HCT116 (cell line): ENCODE results near the gene ARMC2. TPM values are rescaled to one million over a fixed set of nuclear protein-coding genes. Genes with fewer than 3 reads are reported as not detected.

Experiments used
- ATAC-seq: fragments of 200-7000 bp; cut with Tn5 transposase; 2 replicates; pipeline ENCODE4 v1.9.1; 2020; ENCODE audit warnings: mild to moderate bottlenecking, moderate library complexity
- BruUV-seq: library from RNA; stranded (reverse); fragments of 400-500 nt; replicated peaks from 2 replicates; lab custom pipeline; 2021; lab: Mats Ljungman, UMichigan
- CTCF ChIA-PET: fragments of 300-600 bp; sonication (Branson Sonifier 250); formaldehyde crosslinking; loops from one replicate; lab custom pipeline; 2021; ENCODE audit warnings: antibody characterized with exemption; lab: Charles Lee
- POLR2A ChIA-PET: fragments of 300-600, 350-600 bp; sonication (Branson Sonifier 250); formaldehyde crosslinking; loops from one replicate; lab custom pipeline; 2021; ENCODE audit warnings: antibody characterized with exemption; lab: Charles Lee
- RAD21 ChIA-PET, 2 experiments: fragments of 300-600 bp; sonication (Branson Sonifier 250); formaldehyde crosslinking; loops; one replicate each; lab custom pipeline; 2023; ENCODE audit warnings: low total read pairs in 2 of 2; ENCODE audit not compliant: uncharacterized antibody in 2 of 2, unreplicated experiment in 2 of 2, low non-redundant PET in 1 of 2; lab: Charles Lee
- DNase-seq: peaks from one replicate; pipeline ENCODE4 v3.0.0-alpha.2; 2010; ENCODE audit warnings: low read depth, low spot score
- H2AFZ ChIP-seq: fragments of 200-600 bp; shearing (Covaris generic), sonication (generic); 2 replicates; pipeline ENCODE4 v1.6.1; 2017; ENCODE audit warnings: low read depth, mixed run types, mixed read lengths, antibody characterized with exemption, low read length; ENCODE audit not compliant: poor library complexity, severe bottlenecking
- H3K27ac ChIP-seq: 2 replicates; pipeline ENCODE4 v1.5.1; 2012; ENCODE audit warnings: low read depth, low read length
- H3K27me3 ChIP-seq: fragments of 200-600 bp; sonication (generic); 2 replicates; pipeline ENCODE4 v1.6.1; 2016; ENCODE audit warnings: mixed run types, low read length, mixed read lengths; ENCODE audit not compliant: insufficient read depth
- H3K36me3 ChIP-seq, 2 experiments: fragments of 200-500 bp in 1 of 2; fragments of 200-600 bp in 1 of 2; sonication (Bioruptor generic) in 1 of 2; sonication (generic) in 1 of 2; 2 replicates each; pipeline versions ENCODE4 v1.5.1 to v1.6.1; 2014 to 2016; ENCODE audit warnings: low read length in 2 of 2, inconsistent platforms in 1 of 2, mixed read lengths in 1 of 2, mixed run types in 1 of 2; ENCODE audit not compliant: insufficient read depth in 2 of 2, control insufficient read depth in 1 of 2
- H3K4me1 ChIP-seq, 2 experiments: fragments of 200-600 bp in 1 of 2; sonication (generic) in 1 of 2; 2 replicates each; pipeline versions ENCODE4 v1.5.1 to v1.6.1; 2012 to 2017; ENCODE audit warnings: low read length in 2 of 2, inconsistent platforms in 1 of 2, mild to moderate bottlenecking in 1 of 2, mixed read lengths in 1 of 2, mixed run types in 1 of 2, moderate library complexity in 1 of 2; ENCODE audit not compliant: insufficient read depth in 2 of 2, control insufficient read depth in 1 of 2
- H3K4me2 ChIP-seq: fragments of 200-600 bp; sonication (generic); 2 replicates; pipeline ENCODE4 v1.6.1; 2017; ENCODE audit warnings: mixed run types, low read length, mixed read lengths
- H3K4me3 ChIP-seq, 2 experiments: fragments of 200-600 bp in 1 of 2; sonication (generic) in 1 of 2; replicated peaks in 1 of 2; 2 replicates each; pipeline ENCODE4 v1.5.1; 2011 to 2016; ENCODE audit warnings: low read length in 2 of 2, control low read depth in 1 of 2, low read depth in 1 of 2, mild to moderate bottlenecking in 1 of 2, mixed read lengths in 1 of 2, mixed run types in 1 of 2
- H3K79me2 ChIP-seq: fragments of 200-600 bp; sonication (generic); 2 replicates; pipeline ENCODE4 v1.6.1; 2017; ENCODE audit warnings: mild to moderate bottlenecking, mixed run types, low read length, moderate library complexity, mixed read lengths; ENCODE audit not compliant: insufficient read depth
- H3K9ac ChIP-seq: fragments of 200-600 bp; sonication (generic); 2 replicates; pipeline ENCODE4 v1.6.1; 2016; ENCODE audit warnings: low read length, mixed read lengths
- H3K9me2 ChIP-seq: fragments of 200-600 bp; sonication (generic), shearing (Covaris generic); 2 replicates; pipeline ENCODE4 v1.6.1; 2017; ENCODE audit warnings: mixed run types, mild to moderate bottlenecking, moderate library complexity; ENCODE audit not compliant: insufficient read depth
- H3K9me3 ChIP-seq, 2 experiments: fragments of 200-500 bp in 1 of 2; fragments of 200-600 bp in 1 of 2; sonication (Bioruptor generic) in 1 of 2; sonication (generic) in 1 of 2; 2 replicates each; pipeline ENCODE4 v1.6.1; 2014 to 2017; ENCODE audit warnings: low read length in 2 of 2, mixed read lengths in 2 of 2, inconsistent platforms in 1 of 2, low read depth in 1 of 2, mild to moderate bottlenecking in 1 of 2, mixed run types in 1 of 2, moderate library complexity in 1 of 2; ENCODE audit not compliant: control insufficient read depth in 1 of 2, insufficient read depth in 1 of 2
- H4K20me1 ChIP-seq: fragments of 200-600 bp; sonication (generic), shearing (Covaris generic); 2 replicates; pipeline ENCODE4 v1.6.1; 2017; ENCODE audit warnings: mixed run types, mild to moderate bottlenecking, moderate library complexity; ENCODE audit not compliant: insufficient read depth
- CEBPB ChIP-seq: IDR thresholded peaks from 2 replicates; pipeline ENCODE4 v1.6.1; 2012; ENCODE audit warnings: low read depth
- CTCF ChIP-seq, 3 experiments: fragments of 200-600 bp in 1 of 3; sonication (generic) in 1 of 3; IDR thresholded peaks in 2 of 3; conservative IDR thresholded peaks in 1 of 3; 2 replicates each; pipeline ENCODE4 v1.5.1; 2012 to 2017; ENCODE audit warnings: low read depth in 2 of 3, low read length in 2 of 3, antibody characterized with exemption in 1 of 3, borderline replicate concordance in 1 of 3, control low read depth in 1 of 3, mild to moderate bottlenecking in 1 of 3, mixed read lengths in 1 of 3, mixed run types in 1 of 3, moderate library complexity in 1 of 3; ENCODE audit not compliant: insufficient read depth in 1 of 3
- ELF1 ChIP-seq: IDR thresholded peaks from 2 replicates; pipeline ENCODE4 v1.6.1; 2012; ENCODE audit warnings: low read depth, borderline replicate concordance
- EZH2 ChIP-seq: fragments of 200-600 bp; sonication (generic); IDR thresholded peaks from 2 replicates; pipeline ENCODE4 v1.6.1; 2017; ENCODE audit warnings: antibody characterized with exemption, mixed run types
- EZH2phosphoT487 ChIP-seq: fragments of 200-600 bp; IDR thresholded peaks from 2 replicates; pipeline ENCODE4 v1.6.1; 2018; ENCODE audit warnings: antibody characterized with exemption, borderline replicate concordance
- FOSL1 ChIP-seq: IDR thresholded peaks from 2 replicates; pipeline ENCODE4 v1.6.1; 2012; ENCODE audit warnings: low read depth
- JUND ChIP-seq: IDR thresholded peaks from 2 replicates; pipeline ENCODE4 v1.6.1; 2012
- POLR2A ChIP-seq: IDR thresholded peaks from 2 replicates; pipeline ENCODE4 v1.7.0; 2011; ENCODE audit warnings: borderline replicate concordance; ENCODE audit not compliant: insufficient read depth, insufficient read length; ENCODE audit errors: extremely low read depth
- RAD21 ChIP-seq: IDR thresholded peaks from 2 replicates; pipeline ENCODE4 v1.6.1; 2012; ENCODE audit warnings: low read depth, mild to moderate bottlenecking
- SIN3A ChIP-seq: IDR thresholded peaks from 2 replicates; pipeline ENCODE4 v1.6.1; 2012; ENCODE audit warnings: low read depth
- SP1 ChIP-seq: IDR thresholded peaks from 2 replicates; pipeline ENCODE4 v1.6.1; 2012; ENCODE audit warnings: low read depth
- SRF ChIP-seq: IDR thresholded peaks from 2 replicates; pipeline ENCODE4 v1.6.1; 2012; ENCODE audit warnings: low read depth
- TCF7L2 ChIP-seq: IDR thresholded peaks from 2 replicates; pipeline ENCODE4 v1.7.0; 2011; ENCODE audit warnings: borderline replicate concordance, inconsistent platforms; ENCODE audit not compliant: insufficient read depth, insufficient read length; ENCODE audit errors: extremely low read depth
- ZFX ChIP-seq: fragments of 450-650 bp; IDR thresholded peaks from 2 replicates; pipeline ENCODE4 v1.6.1; 2017
- intact Hi-C: fragments of 100-400 bp; cut with micrococcal nuclease; formaldehyde crosslinking; loops from 2 replicates; pipeline ENCODE4 v1.10.0; 2022
- total RNA-seq: library from RNA; stranded (reverse); gene quantifications from one replicate; pipeline ENCODE4 v1.2.1, GENCODE V29; 2021; ENCODE audit not compliant: unreplicated experiment
- TF ChIP-seq, protein P1 (sequence below): IDR thresholded peaks from 2 replicates; pipeline ENCODE4 v1.6.1; 2012
- TF ChIP-seq, protein P2 (sequence below): IDR thresholded peaks from 2 replicates; pipeline ENCODE4 v1.6.1; 2012
- TF ChIP-seq, protein P3 (sequence below): IDR thresholded peaks from 2 replicates; pipeline ENCODE4 v1.6.1; 2012; ENCODE audit warnings: low read depth

ARMC2 gene
- total RNA-seq, 1 experiment from 2014 or later = 3.6 TPM

- TF ChIP-seq CEBPB = no peak
- no peak for TF ChIP-seq ELF1
- no peak for TF ChIP-seq FOSL1
- TF ChIP-seq JUND = no peak
- TF ChIP-seq ZFX = no peak
- TF ChIP-seq RAD21 = no peak
- no peak for TF ChIP-seq EZH2
- TF ChIP-seq, protein P1, sequence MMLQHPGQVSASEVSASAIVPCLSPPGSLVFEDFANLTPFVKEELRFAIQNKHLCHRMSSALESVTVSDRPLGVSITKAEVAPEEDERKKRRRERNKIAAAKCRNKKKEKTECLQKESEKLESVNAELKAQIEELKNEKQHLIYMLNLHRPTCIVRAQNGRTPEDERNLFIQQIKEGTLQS = no peak
- no peak for TF ChIP-seq CTCF (IDR thresholded peaks at IDR 0.05 in 2 of 3, conservative IDR thresholded peaks at IDR 0.05 in 1 of 3; ENCODE audit: borderline replicate concordance in 1 of 3, insufficient read depth in 1 of 3, low read depth in 2 of 3, low read length in 2 of 3)
- TF ChIP-seq SRF = no peak
- TF ChIP-seq, all 23 proteins: peak for 0
Measured at GRCh38 chr6:108947114-108947854, 99.1 kb downstream of the ARMC2 start (continued).

GRCh38 chr6:108948181-108948661 is 100.0 kb downstream of the ARMC2 start:
- ATAC-seq = no peak
- Histone ChIP-seq H3K9ac (no peak overlapping the region), H3K9me3 (no peaks in the 10 kb centered on the region), H3K4me2 (no peak overlapping the region), H3K79me2 (no peaks in the 10 kb centered on the region), H3K4me1 (no peaks in the 10 kb centered on the region), H3K9me2 (no peaks in the 10 kb centered on the region), H3K4me3 (no peak overlapping the region), H2AFZ (no peak overlapping the region), H3K27me3 (no peaks in the 10 kb centered on the region), H3K27ac (no peak overlapping the region), H3K36me3 (no peaks in the 10 kb centered on the region), H4K20me1 (no peaks in the 10 kb centered on the region)
- ChIA-PET RAD21 (no interaction called here), POLR2A (no interaction called here), CTCF (interaction anchor here (0.7 kb wide), 1 partner anchor 1350 kb away, joined by 4 read pairs; no protein-coding TSS in a partner anchor)
- no peak for DNase-seq
- intact Hi-C loops = no loop called here
- TF ChIP-seq, protein P1 = no peak
- TF ChIP-seq SIN3A (no peak), TCF7L2 (no peak), FOSL1 (no peak), POLR2A (no peak), ZFX (no peak), SP1 (no peak), EZH2phosphoT487 (no peak), ELF1 (no peak), EZH2 (no peak)
- TF ChIP-seq, protein P2, sequence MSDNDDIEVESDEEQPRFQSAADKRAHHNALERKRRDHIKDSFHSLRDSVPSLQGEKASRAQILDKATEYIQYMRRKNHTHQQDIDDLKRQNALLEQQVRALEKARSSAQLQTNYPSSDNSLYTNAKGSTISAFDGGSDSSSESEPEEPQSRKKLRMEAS = no peak
- TF ChIP-seq, protein P3, sequence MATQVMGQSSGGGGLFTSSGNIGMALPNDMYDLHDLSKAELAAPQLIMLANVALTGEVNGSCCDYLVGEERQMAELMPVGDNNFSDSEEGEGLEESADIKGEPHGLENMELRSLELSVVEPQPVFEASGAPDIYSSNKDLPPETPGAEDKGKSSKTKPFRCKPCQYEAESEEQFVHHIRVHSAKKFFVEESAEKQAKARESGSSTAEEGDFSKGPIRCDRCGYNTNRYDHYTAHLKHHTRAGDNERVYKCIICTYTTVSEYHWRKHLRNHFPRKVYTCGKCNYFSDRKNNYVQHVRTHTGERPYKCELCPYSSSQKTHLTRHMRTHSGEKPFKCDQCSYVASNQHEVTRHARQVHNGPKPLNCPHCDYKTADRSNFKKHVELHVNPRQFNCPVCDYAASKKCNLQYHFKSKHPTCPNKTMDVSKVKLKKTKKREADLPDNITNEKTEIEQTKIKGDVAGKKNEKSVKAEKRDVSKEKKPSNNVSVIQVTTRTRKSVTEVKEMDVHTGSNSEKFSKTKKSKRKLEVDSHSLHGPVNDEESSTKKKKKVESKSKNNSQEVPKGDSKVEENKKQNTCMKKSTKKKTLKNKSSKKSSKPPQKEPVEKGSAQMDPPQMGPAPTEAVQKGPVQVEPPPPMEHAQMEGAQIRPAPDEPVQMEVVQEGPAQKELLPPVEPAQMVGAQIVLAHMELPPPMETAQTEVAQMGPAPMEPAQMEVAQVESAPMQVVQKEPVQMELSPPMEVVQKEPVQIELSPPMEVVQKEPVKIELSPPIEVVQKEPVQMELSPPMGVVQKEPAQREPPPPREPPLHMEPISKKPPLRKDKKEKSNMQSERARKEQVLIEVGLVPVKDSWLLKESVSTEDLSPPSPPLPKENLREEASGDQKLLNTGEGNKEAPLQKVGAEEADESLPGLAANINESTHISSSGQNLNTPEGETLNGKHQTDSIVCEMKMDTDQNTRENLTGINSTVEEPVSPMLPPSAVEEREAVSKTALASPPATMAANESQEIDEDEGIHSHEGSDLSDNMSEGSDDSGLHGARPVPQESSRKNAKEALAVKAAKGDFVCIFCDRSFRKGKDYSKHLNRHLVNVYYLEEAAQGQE = no peak
- no TSS peak for BruUV-seq
